HepG2 (cell line): ENCODE results near the gene TANC1. TPM values are rescaled to one million over a fixed set of nuclear protein-coding genes. Genes with fewer than 3 reads are reported as not detected.

Experiments
- ATAC-seq: fragments of 200-7000 bp; cut with Tn5 transposase; 3 replicates; pipeline ENCODE4 v1.9.1; 2020; ENCODE audit warnings: mild to moderate bottlenecking, moderate library complexity
- BruUV-seq: library from RNA; stranded (reverse); fragments of 400-500 nt; replicated peaks from 2 replicates; lab custom pipeline; 2021; lab: Mats Ljungman, UMichigan
- CTCF ChIA-PET: fragments of 300-600 bp; formaldehyde crosslinking; extraction: SDS; loops from one replicate; lab custom pipeline; 2021; ENCODE audit warnings: low total read pairs, inconsistent platforms, low intra/inter-chr PET ratio; lab: Yijun Ruan, JAX
- POLR2A ChIA-PET: fragments of 350-600 bp; sonication (Branson Sonifier 250); formaldehyde crosslinking; loops from one replicate; lab custom pipeline; 2020; ENCODE audit warnings: antibody characterized with exemption, inconsistent platforms; lab: Yijun Ruan, JAX
- DNase-seq: peaks from one replicate; pipeline ENCODE4 v3.0.0-alpha.2; 2015; ENCODE audit warnings: low spot score
- FAIRE-seq: peaks from 3 replicates; lab custom pipeline; 2011; peaks lifted over from hg19 to GRCh38; lab: Jason Lieb, UNC
- H2AFZ ChIP-seq: one replicate; pipeline ENCODE4 v1.6.1; 2011; ENCODE audit warnings: low read length, inconsistent platforms
- H3K27ac ChIP-seq: fragments of 300-600 bp; 3 replicates; pipeline ENCODE4 v1.8.0; 2011; ENCODE audit warnings: mixed run types, mild to moderate bottlenecking, mixed read lengths, low read length, inconsistent platforms; ENCODE audit not compliant: insufficient read depth; ENCODE audit errors: extremely low read length
- H3K27me3 ChIP-seq, 2 experiments: fragments of 200-600 bp in 1 of 2; 2 replicates in 1 of 2; 3 replicates in 1 of 2; pipeline versions ENCODE4 v1.6.0 to v1.8.0; 2011; ENCODE audit warnings: low read length in 2 of 2, mild to moderate bottlenecking in 2 of 2, moderate library complexity in 2 of 2, inconsistent platforms in 1 of 2; ENCODE audit not compliant: insufficient read depth in 2 of 2, control insufficient read depth in 1 of 2
- H3K36me3 ChIP-seq, 2 experiments: fragments of 200-600 bp in 1 of 2; replicated peaks in 1 of 2; 2 replicates in 1 of 2; 3 replicates in 1 of 2; pipeline versions ENCODE4 v1.5.1 to v1.8.0; 2011; ENCODE audit warnings: low read length in 2 of 2, inconsistent platforms in 1 of 2; ENCODE audit not compliant: insufficient read depth in 2 of 2, control insufficient read depth in 1 of 2
- H3K4me1 ChIP-seq: 2 replicates; pipeline ENCODE4 v1.5.1; 2012; ENCODE audit warnings: low read length, inconsistent platforms; ENCODE audit not compliant: insufficient read depth
- H3K4me2 ChIP-seq: 2 replicates; pipeline ENCODE4 v1.6.0; 2011; ENCODE audit warnings: low read depth, low read length, inconsistent platforms
- H3K4me3 ChIP-seq, 3 experiments: fragments of 200-600 bp in 1 of 3; sonication (generic), shearing (Covaris generic) in 1 of 3; replicated peaks in 1 of 3; 2 replicates each; pipeline ENCODE4 v1.5.1; 2011 to 2016; ENCODE audit warnings: low read length in 3 of 3, inconsistent platforms in 2 of 3, low read depth in 2 of 3, mild to moderate bottlenecking in 2 of 3, control low read depth in 1 of 3, mixed read lengths in 1 of 3; ENCODE audit not compliant: insufficient read depth in 1 of 3
- H3K79me2 ChIP-seq: one replicate; pipeline ENCODE4 v1.6.1; 2011; ENCODE audit warnings: low read length, inconsistent platforms; ENCODE audit not compliant: insufficient read depth
- H3K9ac ChIP-seq: 2 replicates; pipeline ENCODE4 v1.6.0; 2011; ENCODE audit warnings: mild to moderate bottlenecking, low read depth, low read length, inconsistent platforms; ENCODE audit not compliant: insufficient read depth
- H3K9me3 ChIP-seq: 2 replicates; pipeline ENCODE4 v1.5.1; 2012; ENCODE audit warnings: mild to moderate bottlenecking, low read length
- H4K20me1 ChIP-seq: 2 replicates; pipeline ENCODE4 v1.6.0; 2011; ENCODE audit warnings: inconsistent platforms, mild to moderate bottlenecking, low read length, moderate library complexity; ENCODE audit not compliant: insufficient read depth
- JUNB ChIP-seq: sonication (generic); formaldehyde crosslinking; IDR thresholded peaks from 2 replicates; pipeline ENCODE4 v1.8.0; 2022; ENCODE audit warnings: missing genetic modification reagents, mild to moderate bottlenecking, borderline replicate concordance
- KLF15 ChIP-seq: sonication (generic); formaldehyde crosslinking; IDR thresholded peaks from 2 replicates; pipeline ENCODE4 v1.8.1; 2023; ENCODE audit warnings: borderline replicate concordance, mild to moderate bottlenecking, inconsistent platforms, missing genetic modification reagents, mixed read lengths
- NFE2L2 ChIP-seq: fragments of 150-350 bp; IDR thresholded peaks from 2 replicates; pipeline ENCODE4 v1.6.1; 2014; ENCODE audit warnings: low read length
- SRF ChIP-seq: IDR thresholded peaks from 2 replicates; pipeline ENCODE4 v1.6.1; 2011; ENCODE audit warnings: mild to moderate bottlenecking, low read depth, low read length, moderate library complexity
- ZNF432 ChIP-seq: sonication (generic); formaldehyde crosslinking; IDR thresholded peaks from 2 replicates; pipeline ENCODE4 v1.5.0; 2020; ENCODE audit warnings: missing genetic modification reagents, mild to moderate bottlenecking, borderline replicate concordance
- ZNF549 ChIP-seq: sonication (generic); formaldehyde crosslinking; IDR thresholded peaks from 2 replicates; pipeline ENCODE4 v1.5.0; 2020; ENCODE audit warnings: missing genetic modification reagents
- WGBS: methylation state at CpG from one replicate; pipeline ENCODE4 v1.1.6; 2017; ENCODE audit warnings: low lambda C conversion rate; 5-methylcytosine and 5-hydroxymethylcytosine counted together
- in situ Hi-C: cut with HindIII; loops from 2 replicates; pipeline ENCODE4 v1.10.0; 2017; ENCODE audit warnings: low pct_unique_long_range_greater_than_20kb; ENCODE audit not compliant: extremely low pct_ligation_motif_present
- intact Hi-C: fragments of 100-400 bp; cut with micrococcal nuclease; formaldehyde crosslinking; loops from one replicate; pipeline ENCODE4 v1.10.0; 2022; ENCODE audit not compliant: unreplicated experiment
- polyA plus RNA-seq, 8 experiments: library from polyadenylated mRNA; depleted of rRNA in 3 of 8; stranded (reverse) in 7 of 8; unstranded in 1 of 8; fragments of >200 nt; fragmentation: Illumina TruSeq in 4 of 8; extraction: Trizol in 4 of 8; gene quantifications; 2 replicates each; pipeline versions ENCODE4 v1.2.1 to v1.2.3, GENCODE V29; 2011 to 2016; ENCODE audit warnings: low read depth in 4 of 8, missing spikeins in 1 of 8, mixed read lengths in 1 of 8; ENCODE audit not compliant: insufficient read depth in 1 of 8
- total RNA-seq, 5 experiments: library from RNA; depleted of rRNA; stranded (reverse); fragments of >200 nt; fragmentation: Illumina TruSeq; extraction: Trizol; gene quantifications; 2 replicates each; pipeline ENCODE4 v1.2.3, GENCODE V29; 2016; ENCODE audit warnings: low read depth in 1 of 5
- TF ChIP-seq, protein P1 (sequence below): sonication (generic); formaldehyde crosslinking; IDR thresholded peaks from 2 replicates; pipeline ENCODE4 v1.4.0; 2020; ENCODE audit warnings: missing genetic modification reagents, mild to moderate bottlenecking, borderline replicate concordance
- TF ChIP-seq, protein P2 (sequence below): sonication (generic); formaldehyde crosslinking; IDR thresholded peaks from 2 replicates; pipeline ENCODE4 v1.4.0; 2020; ENCODE audit warnings: missing genetic modification reagents

Gene TANC1
- total and polyA plus RNA-seq, 2 of the 13 experiments (the other 11 are each of a cell fraction or from before 2014, with no cell fraction given), result 2.3 to 5.6 TPM

GRCh38 chr2:159146996-159147666, 178.7 kb downstream of the TANC1 start (continued):
- TF ChIP-seq, protein P1, sequence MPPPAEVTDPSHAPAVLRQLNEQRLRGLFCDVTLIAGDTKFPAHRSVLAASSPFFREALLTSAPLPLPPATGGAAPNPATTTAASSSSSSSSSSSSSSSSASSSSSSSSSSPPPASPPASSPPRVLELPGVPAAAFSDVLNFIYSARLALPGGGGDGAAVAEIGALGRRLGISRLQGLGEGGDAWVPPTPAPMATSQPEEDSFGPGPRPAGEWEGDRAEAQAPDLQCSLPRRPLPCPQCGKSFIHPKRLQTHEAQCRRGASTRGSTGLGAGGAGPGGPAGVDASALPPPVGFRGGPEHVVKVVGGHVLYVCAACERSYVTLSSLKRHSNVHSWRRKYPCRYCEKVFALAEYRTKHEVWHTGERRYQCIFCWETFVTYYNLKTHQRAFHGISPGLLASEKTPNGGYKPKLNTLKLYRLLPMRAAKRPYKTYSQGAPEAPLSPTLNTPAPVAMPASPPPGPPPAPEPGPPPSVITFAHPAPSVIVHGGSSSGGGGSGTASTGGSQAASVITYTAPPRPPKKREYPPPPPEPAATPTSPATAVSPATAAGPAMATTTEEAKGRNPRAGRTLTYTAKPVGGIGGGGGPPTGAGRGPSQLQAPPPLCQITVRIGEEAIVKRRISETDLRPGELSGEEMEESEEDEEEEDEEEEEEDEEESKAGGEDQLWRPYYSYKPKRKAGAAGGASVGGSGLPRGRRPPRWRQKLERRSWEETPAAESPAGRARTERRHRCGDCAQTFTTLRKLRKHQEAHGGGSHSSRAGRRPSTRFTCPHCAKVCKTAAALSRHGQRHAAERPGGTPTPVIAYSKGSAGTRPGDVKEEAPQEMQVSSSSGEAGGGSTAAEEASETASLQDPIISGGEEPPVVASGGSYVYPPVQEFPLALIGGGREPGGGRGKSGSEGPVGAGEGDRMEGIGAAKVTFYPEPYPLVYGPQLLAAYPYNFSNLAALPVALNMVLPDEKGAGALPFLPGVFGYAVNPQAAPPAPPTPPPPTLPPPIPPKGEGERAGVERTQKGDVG (CRISPR knock-in tag), result no peak
- no peak for TF ChIP-seq JUNB (CRISPR knock-in tag)
- TF ChIP-seq SRF, result no peak

- Histone ChIP-seq H3K4me1 (no peaks in the 10 kb centered on the region), H3K9me3 (no peaks in the 10 kb centered on the region), H3K79me2 (no peaks in the 10 kb centered on the region), H2AFZ (no peak overlapping the region), H3K4me2 (no peak overlapping the region), H3K9ac (no peak overlapping the region)
- CTCF ChIA-PET, result no interaction called here
- intact Hi-C loops, result no loop called here
- FAIRE-seq (no peak), ATAC-seq (no peak), DNase-seq (no peak)
- POLR2A ChIA-PET, result no interaction called here
- WGBS, result 74% methylated on average over 3 of the region's 3 CpGs
- TF ChIP-seq KLF15 (CRISPR knock-in tag) (no peak), ZNF432 (CRISPR knock-in tag) (no peak), ZNF549 (no peak), NFE2L2 (peak; percentile 49; the same call in 1 of the 2 replicates)
- TF ChIP-seq, protein P2, sequence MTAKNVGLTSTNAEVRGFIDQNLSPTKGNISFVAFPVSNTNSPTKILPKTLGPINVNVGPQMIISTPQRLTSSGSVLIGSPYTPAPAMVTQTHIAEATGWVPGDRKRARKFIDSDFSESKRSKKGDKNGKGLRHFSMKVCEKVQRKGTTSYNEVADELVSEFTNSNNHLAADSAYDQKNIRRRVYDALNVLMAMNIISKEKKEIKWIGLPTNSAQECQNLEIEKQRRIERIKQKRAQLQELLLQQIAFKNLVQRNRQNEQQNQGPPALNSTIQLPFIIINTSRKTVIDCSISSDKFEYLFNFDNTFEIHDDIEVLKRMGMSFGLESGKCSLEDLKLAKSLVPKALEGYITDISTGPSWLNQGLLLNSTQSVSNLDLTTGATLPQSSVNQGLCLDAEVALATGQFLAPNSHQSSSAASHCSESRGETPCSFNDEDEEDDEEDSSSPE, result no peak
- TF ChIP-seq, all 625 proteins: peak for 1
- Histone ChIP-seq H3K27ac (no peak overlapping the region), H4K20me1 (no peaks in the 10 kb centered on the region), H3K36me3 (0 out of 5 replicates have a peak, but pooled peaks cover 0 to 2% of the 10 kb centered on the region in 2 experiments), H3K27me3 (no peaks in the 10 kb centered on the region), H3K4me3 (no peak overlapping the region)
- no TSS peak for BruUV-seq
- in situ Hi-C loops, result no loop called here
These were observed 179.2 kb downstream of the TANC1 start for GRCh38 chr2:159147690-159148089.
